ENCODE data around the gene RAB13.

The RAB13 gene

DNA sequence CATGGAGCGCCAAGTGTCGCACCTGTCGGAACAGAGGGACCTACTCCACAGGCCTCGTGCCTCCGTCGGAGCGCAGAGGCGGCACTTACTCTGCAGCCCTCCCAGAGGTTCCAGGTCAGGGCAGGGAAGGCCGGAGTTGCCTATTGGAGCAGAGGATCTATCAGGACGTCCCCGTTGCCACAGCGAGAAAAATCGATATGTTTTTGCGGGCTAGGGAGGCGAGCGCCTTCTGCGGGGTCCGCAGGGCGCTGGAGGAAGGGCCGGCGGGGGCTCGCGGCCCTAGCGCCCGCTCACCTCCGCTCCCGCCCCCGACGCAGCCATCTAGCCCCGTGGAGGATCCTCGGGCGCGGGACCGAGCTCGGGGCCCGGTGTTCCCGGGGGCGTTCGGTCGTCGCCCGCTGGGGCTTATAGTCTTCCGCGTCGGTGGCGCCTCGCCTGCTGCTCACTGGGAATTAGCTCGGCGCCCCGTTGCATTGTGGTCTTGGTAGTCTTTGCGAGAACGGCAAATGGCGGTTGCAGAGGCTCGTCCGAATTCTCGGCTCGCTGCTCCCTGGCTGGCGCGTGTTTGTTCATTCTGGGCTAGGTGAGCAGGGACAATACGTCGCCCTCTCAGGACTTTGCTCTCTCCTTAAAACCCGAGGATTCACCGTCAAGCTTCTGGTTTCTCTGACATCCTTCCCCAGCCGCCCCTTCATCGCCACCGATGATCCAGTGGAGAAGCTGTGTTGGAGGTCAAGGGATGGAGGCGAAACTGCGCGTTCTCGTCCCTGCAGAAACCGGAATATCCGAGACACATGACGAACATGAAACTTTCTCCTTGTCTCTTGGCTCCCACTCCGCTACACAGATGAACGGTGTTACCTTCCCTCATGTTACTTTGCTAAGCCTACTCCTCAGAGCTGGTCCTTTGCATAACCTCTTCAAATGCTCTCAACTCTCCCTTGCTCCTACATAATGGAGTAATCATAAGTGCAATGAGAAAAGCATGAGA, 8.6 kb downstream of the RAB13 start, which contains the start of gene JTB:
JTB (minus strand) TSS at position 425 of the 991 bp plus-strand sequence; CDS start at position 3, 422 bp downstream.
- DNase-seq: peak; percentile 69 to 84 (median 78)

DNA sequence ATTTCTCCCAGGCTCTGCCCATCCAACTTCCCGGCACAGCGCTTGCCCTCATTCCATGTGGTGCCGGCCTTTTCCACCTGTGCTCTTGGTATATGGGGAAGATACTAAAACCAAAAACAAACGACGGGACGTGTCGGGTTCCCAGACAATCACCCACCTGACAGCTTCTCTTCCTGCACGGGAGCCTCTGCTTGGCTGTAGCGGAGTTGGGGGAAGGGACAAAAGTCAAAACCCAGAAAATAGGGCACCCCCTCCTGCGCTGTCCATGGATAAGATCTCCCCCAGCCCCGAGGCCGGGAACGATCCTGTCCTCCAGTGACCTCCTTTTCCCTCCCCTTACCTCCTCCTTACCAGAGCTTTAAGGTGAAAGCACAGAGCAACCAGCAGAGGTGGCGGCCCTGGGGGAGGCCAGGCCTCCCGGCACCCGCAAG, 9.3 kb downstream of the RAB13 start:
- no peak for DNase-seq

DNA sequence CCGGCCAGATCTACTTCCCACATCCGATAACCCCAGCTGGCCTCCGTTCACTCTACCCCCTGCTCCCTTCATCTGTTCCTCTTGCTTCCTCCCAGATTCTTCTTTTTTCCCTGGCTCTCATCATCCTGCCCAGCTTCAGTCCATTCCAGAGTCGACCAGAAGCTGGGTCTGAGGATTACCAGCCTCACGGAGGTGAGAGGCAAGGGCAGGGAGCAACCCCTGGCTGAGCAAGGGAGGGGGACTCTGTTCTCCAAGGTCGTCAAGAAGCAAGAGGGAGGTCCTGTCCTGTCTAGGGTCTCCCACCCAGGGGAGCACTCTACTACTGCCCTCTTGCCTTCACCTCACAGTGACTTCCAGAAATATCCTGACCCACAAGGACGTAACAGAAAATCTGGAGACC, 12.6 kb downstream of the RAB13 start:
- DNase-seq: no peak

- no peak for DNase-seq
Measured at GRCh38 chr1:153973071-153973470, 13.1 kb downstream of the RAB13 start.

DNA sequence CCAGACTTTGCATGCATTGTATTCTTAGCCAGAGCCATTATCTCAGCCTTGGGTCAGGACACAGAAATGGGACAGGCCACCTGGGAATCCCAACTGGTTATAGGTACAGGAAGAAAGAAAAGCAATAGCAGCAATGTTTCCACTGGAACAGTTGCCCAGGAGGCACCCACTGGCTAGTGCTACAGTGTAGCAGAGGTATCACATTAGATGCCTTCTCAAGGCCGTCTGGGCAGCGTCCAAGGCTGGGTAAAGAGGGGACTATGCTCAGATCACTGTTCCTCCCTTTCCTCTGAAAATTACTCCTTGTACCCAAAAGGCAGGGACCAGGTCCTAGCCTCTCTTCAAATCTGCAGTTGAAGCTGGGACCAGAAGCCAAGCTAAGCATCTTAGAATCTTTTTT, 15.8 kb downstream of the RAB13 start:
- DNase-seq: no peak

DNA sequence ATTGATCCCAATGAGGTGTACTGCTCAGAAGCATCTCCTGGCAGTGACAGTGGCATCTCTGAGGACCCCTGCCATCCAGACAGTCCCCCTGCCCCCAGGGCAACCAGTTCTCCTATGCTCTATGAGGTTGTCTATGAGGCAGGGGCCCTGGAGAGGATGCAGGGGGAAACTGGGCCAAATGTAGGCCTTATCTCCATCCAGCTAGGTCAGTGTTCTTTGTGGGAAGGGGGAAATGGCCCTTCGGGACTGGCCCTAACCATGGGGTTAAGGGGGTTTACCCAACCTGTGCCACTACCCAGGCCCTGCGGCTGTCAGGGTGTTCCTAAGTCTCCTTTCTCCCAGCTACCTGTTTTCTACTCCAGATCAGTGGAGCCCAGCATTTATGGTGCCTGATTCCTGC, 17.2 kb downstream of the RAB13 start:
- DNase-seq: no peak

DNA sequence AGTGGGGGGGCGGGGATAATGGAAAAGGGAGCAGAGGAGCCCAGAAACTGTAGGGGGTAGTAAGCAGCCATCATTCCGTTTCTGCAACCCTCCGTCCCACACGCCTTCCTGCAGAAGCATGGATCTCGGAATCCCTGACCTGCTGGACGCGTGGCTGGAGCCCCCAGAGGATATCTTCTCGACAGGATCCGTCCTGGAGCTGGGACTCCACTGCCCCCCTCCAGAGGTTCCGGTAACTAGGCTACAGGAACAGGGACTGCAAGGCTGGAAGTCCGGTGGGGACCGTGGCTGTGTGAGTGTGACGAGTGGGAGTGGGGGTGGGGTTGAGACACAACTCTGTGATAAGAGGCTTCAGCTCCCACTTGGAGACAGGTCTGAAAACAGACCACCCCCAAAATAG, 17.7 kb downstream of the RAB13 start:
- DNase-seq: no peak

- no peak for DNase-seq
Measured at GRCh38 chr1:153968000-153968363, 18.2 kb downstream of the RAB13 start.

- peak; percentile 63 to 93 (median 74) for DNase-seq
Measured at GRCh38 chr1:153967107-153967999, 18.8 kb downstream of the RAB13 start, which contains the start of gene CREB3L4. Gene CREB3L4, plus strand, starts transcription at chr1:153967902. Its CDS starts 624 bp downstream, at chr1:153968526.

DNA sequence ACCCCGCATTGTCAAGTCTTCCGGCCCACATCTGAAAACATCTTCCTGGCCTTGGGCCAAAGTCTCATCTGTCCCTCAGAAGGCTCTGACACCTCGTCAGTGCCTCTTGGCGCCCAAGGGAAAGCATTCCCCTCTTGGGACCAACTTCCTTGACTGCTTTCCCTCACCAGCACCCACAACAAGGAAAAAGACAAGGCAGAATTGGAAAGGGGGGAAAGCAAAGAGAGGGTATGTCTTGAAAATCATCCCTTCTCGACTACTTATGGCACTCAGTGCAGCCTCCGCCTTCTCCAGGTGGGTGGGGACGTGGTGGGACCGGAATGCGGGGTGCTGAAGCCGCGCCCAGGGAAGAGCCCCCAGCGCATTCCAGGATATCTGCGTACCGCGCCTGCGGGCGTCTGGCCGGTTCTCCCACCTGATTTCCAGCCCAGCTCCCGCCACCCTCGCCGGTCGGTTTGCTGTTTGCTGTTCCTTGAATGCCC, 22.2 kb downstream of the RAB13 start:
- DNase-seq: no peak

- DNase-seq: peak; percentile 92 to 96 (median 93)
Measured at GRCh38 chr1:153963030-153963849, 22.9 kb downstream of the RAB13 start, which contains the start of gene SLC39A1. Gene SLC39A1, minus strand, starts transcription at chr1:153963537. Its CDS starts 822 bp downstream, at chr1:153962715.

GRCh38 chr1:153962088-153963029, 23.8 kb downstream of the RAB13 start:
- no peak for DNase-seq

GRCh38 chr1:153961421-153961820, 24.7 kb downstream of the RAB13 start:
- no peak for DNase-seq

GRCh38 chr1:153960206-153960605, 25.9 kb downstream of the RAB13 start:
- DNase-seq: no peak

DNA sequence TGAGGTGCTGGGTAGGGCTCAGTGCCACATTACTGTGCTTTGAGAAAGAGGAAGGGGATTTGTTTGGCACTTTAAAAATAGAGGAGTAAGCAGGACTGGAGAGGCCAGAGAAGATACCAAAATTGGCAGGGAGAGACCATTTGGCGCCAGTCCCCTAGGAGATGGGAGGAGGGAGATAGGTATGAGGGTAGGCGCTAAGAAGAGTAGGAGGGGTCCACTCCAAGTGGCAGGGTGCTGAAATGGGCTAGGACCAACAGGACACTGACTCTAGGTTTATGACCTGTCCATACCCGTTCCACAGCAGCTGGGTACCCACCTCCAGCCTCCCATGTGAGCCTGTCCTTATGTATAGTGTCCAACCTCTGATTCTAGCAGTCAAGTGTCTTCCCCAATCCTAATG, 26.7 kb downstream of the RAB13 start:
- no peak for DNase-seq

- DNase-seq: no peak
Measured at GRCh38 chr1:153958961-153959260, 27.2 kb downstream of the RAB13 start.

- DNase-seq: peak; percentile 93 to 98 (median 96)
Measured at GRCh38 chr1:153958111-153958960, 27.8 kb downstream of the RAB13 start, which contains the start of gene CRTC2. Gene CRTC2, minus strand, starts transcription at chr1:153958612. Its CDS starts 115 bp downstream, at chr1:153958497.

- DNase-seq: peak in 3 of 5 donors; percentile 22 to 61 (median 28)
Measured at GRCh38 chr1:153957744-153958110, 28.4 kb downstream of the RAB13 start.

- DNase-seq: no peak
Measured at GRCh38 chr1:153956997-153957715, 29.0 kb downstream of the RAB13 start.
